H9 (cell line): ENCODE data around the gene PDE6G. TPM values are rescaled to one million over a fixed set of nuclear protein-coding genes. Genes with fewer than 3 reads are reported as not detected.

ENCODE experiments used
- DNase-seq: peaks from one replicate; pipeline ENCODE4 v3.0.0-alpha.2; 2017
- H2AFZ ChIP-seq: one replicate; pipeline ENCODE4 v1.6.1; 2013; ENCODE audit warnings: mild to moderate bottlenecking, low read length, control low read depth, moderate library complexity
- H2AK5ac ChIP-seq: 2 replicates; pipeline ENCODE4 v1.6.1; 2013; ENCODE audit warnings: low read length, control low read depth, mixed read lengths; ENCODE audit not compliant: insufficient read length
- H2BK120ac ChIP-seq: one replicate; pipeline ENCODE4 v1.6.1; 2013; ENCODE audit warnings: low read depth, mild to moderate bottlenecking, low read length, control low read depth, inconsistent platforms; ENCODE audit not compliant: poor library complexity, severe bottlenecking
- H2BK12ac ChIP-seq: 2 replicates; pipeline ENCODE4 v1.6.1; 2013; ENCODE audit warnings: low read length, control low read depth, mixed read lengths, low read depth; ENCODE audit not compliant: insufficient read length
- H2BK15ac ChIP-seq: 2 replicates; pipeline ENCODE4 v1.6.1; 2013; ENCODE audit warnings: low read depth, low read length, control low read depth
- H2BK20ac ChIP-seq: one replicate; pipeline ENCODE4 v1.6.1; 2013; ENCODE audit warnings: low read depth, mild to moderate bottlenecking, low read length, control low read depth, inconsistent platforms; ENCODE audit not compliant: poor library complexity, severe bottlenecking
- H2BK5ac ChIP-seq: 2 replicates; pipeline ENCODE4 v1.6.1; 2013; ENCODE audit warnings: low read length, control low read depth, mixed read lengths; ENCODE audit not compliant: insufficient read length
- H3K14ac ChIP-seq: 2 replicates; pipeline ENCODE4 v1.6.1; 2013; ENCODE audit warnings: low read length, control low read depth; ENCODE audit not compliant: insufficient read depth
- H3K18ac ChIP-seq: 2 replicates; pipeline ENCODE4 v1.6.1; 2013; ENCODE audit warnings: low read depth, mild to moderate bottlenecking, mixed read lengths, low read length, control low read depth; ENCODE audit not compliant: insufficient read length
- H3K23ac ChIP-seq: 2 replicates; pipeline ENCODE4 v1.6.1; 2013; ENCODE audit warnings: low read length, control low read depth, mixed read lengths, low read depth; ENCODE audit not compliant: insufficient read length
- H3K23me2 ChIP-seq: 2 replicates; pipeline ENCODE4 v1.6.1; 2013; ENCODE audit warnings: low read depth, mild to moderate bottlenecking, mixed read lengths, low read length, control low read depth; ENCODE audit not compliant: insufficient read length, poor library complexity, severe bottlenecking
- H3K27ac ChIP-seq: 2 replicates; pipeline ENCODE4 v1.5.1; 2013; ENCODE audit warnings: low read length, control low read depth, mixed read lengths, low read depth; ENCODE audit not compliant: insufficient read length
- H3K27me3 ChIP-seq: 2 replicates; pipeline ENCODE4 v1.6.1; 2013; ENCODE audit warnings: low read length, control low read depth, inconsistent platforms; ENCODE audit not compliant: insufficient read depth
- H3K4ac ChIP-seq: 2 replicates; pipeline ENCODE4 v1.6.1; 2013; ENCODE audit warnings: low read depth, mild to moderate bottlenecking, control low read depth, inconsistent platforms, low read length, moderate library complexity
- H3K4me1 ChIP-seq: 2 replicates; pipeline ENCODE4 v1.6.1; 2013; ENCODE audit warnings: low read length, control low read depth, inconsistent platforms; ENCODE audit not compliant: insufficient read depth
- H3K4me2 ChIP-seq: 2 replicates; pipeline ENCODE4 v1.6.1; 2013; ENCODE audit warnings: low read length, control low read depth, mixed read lengths; ENCODE audit not compliant: insufficient read length, insufficient read depth
- H3K56ac ChIP-seq: 2 replicates; pipeline ENCODE4 v1.6.1; 2013; ENCODE audit warnings: low read depth, mild to moderate bottlenecking, mixed read lengths, low read length, control low read depth; ENCODE audit not compliant: insufficient read length
- H3K79me1 ChIP-seq: 2 replicates; pipeline ENCODE4 v1.6.1; 2013; ENCODE audit warnings: low read depth, mild to moderate bottlenecking, moderate library complexity, low read length, control low read depth, inconsistent platforms; ENCODE audit not compliant: insufficient read depth, poor library complexity, severe bottlenecking
- H3K79me2 ChIP-seq: 2 replicates; pipeline ENCODE4 v1.6.1; 2013; ENCODE audit warnings: low read length, control low read depth, inconsistent platforms; ENCODE audit not compliant: insufficient read depth
- H3K9ac ChIP-seq: 2 replicates; pipeline ENCODE4 v1.6.1; 2013; ENCODE audit warnings: low read length, control low read depth, mixed read lengths; ENCODE audit not compliant: insufficient read length; ENCODE audit errors: extremely low read depth
- H3K9me3 ChIP-seq: one replicate; pipeline ENCODE4 v1.6.1; 2013; ENCODE audit warnings: low read depth, low read length, inconsistent platforms; ENCODE audit not compliant: control insufficient read depth
- H3T11ph ChIP-seq: one replicate; pipeline ENCODE4 v1.6.1; 2013; ENCODE audit warnings: mild to moderate bottlenecking, low read length, control low read depth, inconsistent platforms
- H4K20me1 ChIP-seq: one replicate; pipeline ENCODE4 v1.6.1; 2013; ENCODE audit not compliant: control insufficient read depth, insufficient read length, insufficient read depth
- H4K5ac ChIP-seq: 2 replicates; pipeline ENCODE4 v1.6.1; 2013; ENCODE audit warnings: low read depth, mild to moderate bottlenecking, mixed read lengths, low read length, control low read depth; ENCODE audit not compliant: insufficient read length
- H4K8ac ChIP-seq: replicated peaks from 2 replicates; pipeline ENCODE4 v1.6.1; 2013; ENCODE audit warnings: low read length, control low read depth, mixed read lengths, low read depth; ENCODE audit not compliant: insufficient read length
- H4K91ac ChIP-seq: 2 replicates; pipeline ENCODE4 v1.6.1; 2013; ENCODE audit warnings: low read depth, mild to moderate bottlenecking, moderate library complexity, mixed read lengths, low read length, control low read depth; ENCODE audit not compliant: insufficient read length
- H3K27ac Mint-ChIP-seq, 3 experiments: 2 replicates in 2 of 3; 3 replicates in 1 of 3; pipeline ENCODE4 v1.8.0; 2020 to 2021; ENCODE audit warnings: mixed read lengths in 3 of 3, mild to moderate bottlenecking in 1 of 3, moderate library complexity in 1 of 3
- H3K27me3 Mint-ChIP-seq: 2 replicates; pipeline ENCODE4 v1.8.0; 2021; ENCODE audit warnings: low read depth, mild to moderate bottlenecking, moderate library complexity, mixed read lengths
- H3K36me3 Mint-ChIP-seq, 3 experiments: 2 replicates in 2 of 3; 3 replicates in 1 of 3; pipeline ENCODE4 v1.8.0; 2020 to 2021; ENCODE audit warnings: low read depth in 3 of 3, mixed read lengths in 3 of 3; ENCODE audit not compliant: insufficient read depth in 1 of 3
- H3K4me1 Mint-ChIP-seq, 2 experiments: 2 replicates each; pipeline ENCODE4 v1.8.0; 2020; ENCODE audit warnings: mixed read lengths in 2 of 2
- H3K4me3 Mint-ChIP-seq, 2 experiments: 2 replicates in 1 of 2; 3 replicates in 1 of 2; pipeline ENCODE4 v1.8.0; 2020 to 2021; ENCODE audit warnings: mild to moderate bottlenecking in 2 of 2, mixed read lengths in 2 of 2, moderate library complexity in 1 of 2
- H3K9me3 Mint-ChIP-seq, 2 experiments: 2 replicates in 1 of 2; 3 replicates in 1 of 2; pipeline ENCODE4 v1.8.0; 2020; ENCODE audit warnings: mild to moderate bottlenecking in 2 of 2, mixed read lengths in 2 of 2, moderate library complexity in 1 of 2
- WGBS: extraction: QIAGEN DNeasy Blood & Tissue Kit; methylation state at CpG from one replicate; pipeline ENCODE4 v1.1.7; 2013; ENCODE audit warnings: missing lambda C conversion rate, low lambda C conversion rate, mixed read lengths; ENCODE audit not compliant: insufficient read length; ENCODE audit errors: extremely low coverage; 5-methylcytosine and 5-hydroxymethylcytosine counted together
- total RNA-seq: library from RNA; stranded (reverse); gene quantifications from 2 replicates; pipeline ENCODE4 v1.2.1, GENCODE V29; 2021
- TF ChIP-seq, protein P1 (sequence below): fragments of 200-600 bp; sonication (generic); conservative IDR thresholded peaks from 3 replicates; pipeline ENCODE4 v1.8.0; 2021; ENCODE audit warnings: antibody characterized with exemption, mild to moderate bottlenecking

Gene PDE6G
- total RNA-seq, 1 experiment from 2014 or later = 5.7 TPM

DNA sequence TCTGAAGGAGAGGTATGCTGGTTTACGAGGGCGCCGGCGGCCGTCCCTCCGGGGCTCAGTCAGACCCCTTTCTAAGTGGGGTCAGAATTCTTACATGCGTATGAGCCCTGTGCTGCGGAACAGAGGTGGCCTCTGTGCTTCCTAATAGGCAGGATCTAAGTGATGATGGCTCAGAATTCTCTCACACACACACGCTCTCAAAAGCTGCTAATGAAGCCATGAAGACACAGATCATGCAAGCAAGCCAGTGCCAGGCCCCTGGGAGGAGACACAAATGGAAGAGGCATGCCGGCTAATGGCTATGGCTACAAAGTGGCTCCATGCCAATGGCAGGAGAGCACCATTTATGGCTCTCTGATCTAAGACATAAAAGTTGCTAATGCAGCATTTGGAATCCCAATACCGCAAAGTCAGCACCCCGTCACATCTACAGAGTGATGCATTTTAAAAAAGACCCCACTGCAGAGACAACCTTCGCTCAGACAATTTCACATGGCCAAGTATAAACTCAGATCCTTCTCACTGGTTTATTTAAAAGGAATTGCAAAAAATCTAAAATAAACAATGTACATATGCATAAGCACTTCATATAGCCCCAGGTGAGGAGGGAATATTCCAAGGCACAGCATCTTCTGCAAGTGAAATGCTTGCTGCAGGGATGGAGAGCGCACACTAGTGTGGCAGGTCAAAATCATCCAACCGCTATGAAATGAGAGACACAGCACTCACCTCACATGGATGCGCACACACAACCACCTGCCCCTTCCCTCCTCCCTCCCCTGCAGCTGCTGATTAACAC, 44.0 kb downstream of the PDE6G start:
- no peak overlapping the region for H2AK5ac ChIP-seq
- no peak overlapping the region for H3K18ac ChIP-seq
- peaks cover 33 to 81% (median 74%) of the 10 kb centered on the region in 3 experiments for H3K36me3 Mint-ChIP-seq
- H3K79me2 ChIP-seq = peaks cover 2% of the 10 kb centered on the region; the same call in 1 of the 2 replicates
- no peak overlapping the region for H3T11ph ChIP-seq
- WGBS = no CpG with 5 or more reads among the region's 16 CpGs
- no peaks in the 10 kb centered on the region for H3K23me2 ChIP-seq
- no peak overlapping the region for H4K8ac ChIP-seq
- H3K9me3 ChIP-seq = no peaks in the 10 kb centered on the region
- H3K4me1 Mint-ChIP-seq = no peaks in the 10 kb centered on the region
- no peak overlapping the region for H2BK5ac ChIP-seq
- H2BK12ac ChIP-seq = no peak overlapping the region
- no peak overlapping the region for H3K9ac ChIP-seq
- H3K27me3 Mint-ChIP-seq = no peaks in the 10 kb centered on the region
- no peaks in the 10 kb centered on the region for H3K4me1 ChIP-seq
- peaks cover 11% of the 10 kb centered on the region for H3K79me1 ChIP-seq
- H3K27ac ChIP-seq = no peak overlapping the region
- no peak overlapping the region for H2BK20ac ChIP-seq
- no peak overlapping the region for H2BK15ac ChIP-seq
- H3K23ac ChIP-seq = no peak overlapping the region
- H3K56ac ChIP-seq = no peak overlapping the region
- H3K9me3 Mint-ChIP-seq = peaks cover 8 to 9% of the 10 kb centered on the region in 2 experiments
- no peak overlapping the region for H2AFZ ChIP-seq
- no peak overlapping the region for H4K91ac ChIP-seq
- H3K4ac ChIP-seq = no peak overlapping the region
- H3K27me3 ChIP-seq = no peaks in the 10 kb centered on the region
- no peak overlapping the region for H3K4me2 ChIP-seq
- DNase-seq = no peak
- H2BK120ac ChIP-seq = no peak overlapping the region
- TF ChIP-seq, protein P1, sequence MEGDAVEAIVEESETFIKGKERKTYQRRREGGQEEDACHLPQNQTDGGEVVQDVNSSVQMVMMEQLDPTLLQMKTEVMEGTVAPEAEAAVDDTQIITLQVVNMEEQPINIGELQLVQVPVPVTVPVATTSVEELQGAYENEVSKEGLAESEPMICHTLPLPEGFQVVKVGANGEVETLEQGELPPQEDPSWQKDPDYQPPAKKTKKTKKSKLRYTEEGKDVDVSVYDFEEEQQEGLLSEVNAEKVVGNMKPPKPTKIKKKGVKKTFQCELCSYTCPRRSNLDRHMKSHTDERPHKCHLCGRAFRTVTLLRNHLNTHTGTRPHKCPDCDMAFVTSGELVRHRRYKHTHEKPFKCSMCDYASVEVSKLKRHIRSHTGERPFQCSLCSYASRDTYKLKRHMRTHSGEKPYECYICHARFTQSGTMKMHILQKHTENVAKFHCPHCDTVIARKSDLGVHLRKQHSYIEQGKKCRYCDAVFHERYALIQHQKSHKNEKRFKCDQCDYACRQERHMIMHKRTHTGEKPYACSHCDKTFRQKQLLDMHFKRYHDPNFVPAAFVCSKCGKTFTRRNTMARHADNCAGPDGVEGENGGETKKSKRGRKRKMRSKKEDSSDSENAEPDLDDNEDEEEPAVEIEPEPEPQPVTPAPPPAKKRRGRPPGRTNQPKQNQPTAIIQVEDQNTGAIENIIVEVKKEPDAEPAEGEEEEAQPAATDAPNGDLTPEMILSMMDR = no peak
- no peak overlapping the region for H3K14ac ChIP-seq
- no peak overlapping the region for H4K5ac ChIP-seq
- H3K27ac Mint-ChIP-seq = no peak overlapping the region; a peak in 1 of 7 replicates
- no peak overlapping the region for H3K4me3 Mint-ChIP-seq
- no peaks in the 10 kb centered on the region for H4K20me1 ChIP-seq
